WERI-Rb-1 (cell line): ENCODE data around the gene SNX9.
A peak's percentile ranks its signal among the peaks of the same experiment; 100 is the strongest.

Experiments
- DNase-seq: peaks from one replicate; pipeline ENCODE4 v3.0.0-alpha.2; 2020
- H3K27ac ChIP-seq: fragments of 250-450 bp; sonication (Bioruptor Pico); 2 replicates; pipeline ENCODE4 v1.5.1; 2020; ENCODE audit warnings: mild to moderate bottlenecking, moderate library complexity
- H3K27me3 ChIP-seq: fragments of 250-450 bp; sonication (Bioruptor Pico); 2 replicates; pipeline ENCODE4 v1.5.1; 2021; ENCODE audit warnings: mild to moderate bottlenecking, low read depth, moderate library complexity; ENCODE audit not compliant: insufficient read depth, severe bottlenecking
- H3K36me3 ChIP-seq: fragments of 250-450 bp; sonication (Bioruptor Pico); 2 replicates; pipeline ENCODE4 v1.5.1; 2020; ENCODE audit warnings: mild to moderate bottlenecking, moderate library complexity
- H3K4me3 ChIP-seq: 2 replicates; pipeline ENCODE4 v1.5.1; 2011; ENCODE audit warnings: low read depth, mild to moderate bottlenecking, control low read depth, low read length
- H3K9me3 ChIP-seq: fragments of 250-450 bp; sonication (Bioruptor Pico); 2 replicates; pipeline ENCODE4 v1.5.1; 2021; ENCODE audit warnings: mild to moderate bottlenecking, moderate library complexity; ENCODE audit not compliant: severe bottlenecking
- TF ChIP-seq, protein P1 (sequence below): IDR thresholded peaks from 2 replicates; pipeline ENCODE4 v1.5.1; 2011; ENCODE audit warnings: low read depth, mild to moderate bottlenecking, control low read depth, inconsistent platforms, low read length

SNX9 gene

DNA sequence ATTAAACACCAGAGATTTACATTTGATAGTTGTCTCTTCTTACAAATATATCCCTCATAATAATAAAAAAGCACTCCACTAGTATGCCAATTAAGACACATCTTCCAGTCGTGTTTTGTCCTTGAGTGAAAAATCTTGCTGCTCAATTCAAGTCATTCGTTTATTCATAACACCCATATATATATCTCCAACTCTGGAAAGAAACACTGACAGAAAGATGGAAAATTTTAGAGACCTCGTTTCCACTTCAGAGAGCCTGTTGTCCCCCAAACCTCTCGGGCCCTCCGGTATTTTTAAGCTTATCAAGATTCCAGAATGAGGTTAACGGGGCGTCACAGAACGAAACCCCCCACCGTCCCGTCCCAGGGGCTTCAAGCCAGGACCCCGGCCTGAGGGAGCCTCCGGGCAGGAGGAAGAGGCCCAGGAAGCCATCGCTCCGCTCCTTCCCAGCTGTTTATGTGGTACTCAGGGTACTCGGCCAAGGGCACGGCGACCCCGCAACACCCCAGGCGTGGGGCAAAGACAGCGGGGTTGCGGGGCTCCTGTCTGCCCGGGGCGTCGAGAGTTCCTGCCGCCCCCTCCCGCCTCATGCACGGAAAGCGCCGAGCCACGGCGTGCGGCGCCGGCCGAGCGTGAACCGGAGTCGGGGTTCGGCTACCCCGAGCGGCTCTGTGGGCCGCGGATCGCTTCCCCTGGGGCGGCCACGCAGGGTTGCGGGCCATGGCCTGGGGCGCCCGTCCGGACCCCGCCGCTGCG, 623 bp upstream of the SNX9 start:
- Histone ChIP-seq H3K4me3 (no peak overlapping the region), H3K27me3 (no peaks in the 10 kb centered on the region), H3K36me3 (no peaks in the 10 kb centered on the region; the same call in 1 of the 2 replicates), H3K9me3 (peaks cover 2% of the 10 kb centered on the region), H3K27ac (no peak overlapping the region)
- no peak for DNase-seq
- TF ChIP-seq, protein P1, sequence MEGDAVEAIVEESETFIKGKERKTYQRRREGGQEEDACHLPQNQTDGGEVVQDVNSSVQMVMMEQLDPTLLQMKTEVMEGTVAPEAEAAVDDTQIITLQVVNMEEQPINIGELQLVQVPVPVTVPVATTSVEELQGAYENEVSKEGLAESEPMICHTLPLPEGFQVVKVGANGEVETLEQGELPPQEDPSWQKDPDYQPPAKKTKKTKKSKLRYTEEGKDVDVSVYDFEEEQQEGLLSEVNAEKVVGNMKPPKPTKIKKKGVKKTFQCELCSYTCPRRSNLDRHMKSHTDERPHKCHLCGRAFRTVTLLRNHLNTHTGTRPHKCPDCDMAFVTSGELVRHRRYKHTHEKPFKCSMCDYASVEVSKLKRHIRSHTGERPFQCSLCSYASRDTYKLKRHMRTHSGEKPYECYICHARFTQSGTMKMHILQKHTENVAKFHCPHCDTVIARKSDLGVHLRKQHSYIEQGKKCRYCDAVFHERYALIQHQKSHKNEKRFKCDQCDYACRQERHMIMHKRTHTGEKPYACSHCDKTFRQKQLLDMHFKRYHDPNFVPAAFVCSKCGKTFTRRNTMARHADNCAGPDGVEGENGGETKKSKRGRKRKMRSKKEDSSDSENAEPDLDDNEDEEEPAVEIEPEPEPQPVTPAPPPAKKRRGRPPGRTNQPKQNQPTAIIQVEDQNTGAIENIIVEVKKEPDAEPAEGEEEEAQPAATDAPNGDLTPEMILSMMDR, result no peak

DNA sequence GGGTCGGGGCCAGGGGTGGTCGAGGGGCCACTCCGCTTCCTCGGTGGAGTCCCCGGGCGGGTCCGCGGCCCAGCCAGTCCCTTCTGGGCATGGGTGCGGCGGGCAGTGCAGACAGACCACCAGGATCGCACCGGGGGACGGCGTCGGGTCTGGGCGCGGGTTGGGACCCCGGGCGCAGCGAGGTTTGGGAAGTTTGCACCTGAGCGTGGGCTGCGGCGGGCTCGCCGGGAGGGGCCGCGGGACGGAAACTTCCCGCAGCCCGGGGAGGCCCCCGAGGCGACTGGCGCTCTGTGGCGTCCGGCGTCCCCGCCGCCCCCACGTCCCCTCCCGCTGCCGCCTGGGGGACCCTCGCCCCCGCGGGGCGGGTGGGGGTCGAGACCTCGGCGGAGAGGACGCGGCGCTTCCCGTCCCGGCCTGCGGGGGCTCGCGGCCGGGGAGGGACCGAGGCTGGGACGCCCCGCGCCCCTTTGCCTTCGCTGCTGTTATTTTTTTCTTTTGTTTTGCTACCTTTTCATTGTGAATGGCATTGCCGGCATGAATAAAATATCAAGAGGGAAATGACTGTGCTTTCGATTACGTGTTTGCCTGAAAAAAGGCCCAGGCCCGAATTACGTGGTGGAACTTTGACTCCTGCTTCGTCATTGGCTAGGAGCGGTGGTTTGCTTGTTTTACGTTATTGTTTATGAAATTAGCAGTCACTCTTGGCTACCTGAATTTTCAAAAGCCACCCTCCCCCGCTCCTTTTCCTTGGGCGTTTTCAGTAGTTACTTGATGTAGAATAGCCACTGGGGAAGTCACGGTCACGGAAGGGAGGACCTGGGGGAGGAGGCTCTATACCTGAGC, 703 bp downstream of the SNX9 start:
- TF ChIP-seq, protein P1, result no peak
- Histone ChIP-seq H3K27ac (peak overlapping the region; percentile 89), H3K4me3 (peak overlapping the region; percentile 98), H3K9me3 (no peaks in the 10 kb centered on the region), H3K27me3 (no peaks in the 10 kb centered on the region), H3K36me3 (no peaks in the 10 kb centered on the region; the same call in 1 of the 2 replicates)
- DNase-seq, result peak; percentile 18

DNA sequence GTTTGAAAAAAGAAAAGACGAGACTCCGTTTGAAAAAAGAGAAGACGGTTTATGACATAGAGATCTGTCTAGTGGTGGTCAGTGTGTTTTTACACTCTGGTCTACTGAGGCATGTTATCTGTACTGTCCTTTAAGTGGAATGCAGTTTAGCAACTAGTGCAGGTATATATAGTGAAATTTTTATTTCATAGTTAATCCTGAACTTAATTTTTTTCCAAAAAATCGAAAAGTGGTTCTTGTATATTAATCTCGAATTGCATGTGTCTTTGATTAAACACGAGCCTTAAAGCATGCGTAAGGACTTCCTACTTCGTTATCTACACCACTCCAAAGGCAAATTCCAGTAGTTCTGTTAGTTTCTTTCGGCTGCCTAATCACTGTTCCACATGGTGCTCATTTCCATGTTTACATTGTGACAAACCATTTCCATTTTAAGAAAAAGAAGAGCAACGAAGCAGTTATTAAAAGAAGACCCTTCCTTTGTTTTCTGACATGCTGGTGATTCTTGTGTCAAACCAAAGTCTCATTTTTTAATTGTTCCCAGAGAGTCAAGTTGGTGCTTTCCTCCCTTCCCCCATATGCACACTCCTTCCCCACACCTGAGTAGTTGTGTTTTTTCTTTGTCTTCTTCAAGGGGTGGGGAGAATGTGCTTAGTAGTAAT, 2.3 kb downstream of the SNX9 start:
- H3K27ac ChIP-seq, result no peak overlapping the region
- no peak overlapping the region for H3K4me3 ChIP-seq

DNA sequence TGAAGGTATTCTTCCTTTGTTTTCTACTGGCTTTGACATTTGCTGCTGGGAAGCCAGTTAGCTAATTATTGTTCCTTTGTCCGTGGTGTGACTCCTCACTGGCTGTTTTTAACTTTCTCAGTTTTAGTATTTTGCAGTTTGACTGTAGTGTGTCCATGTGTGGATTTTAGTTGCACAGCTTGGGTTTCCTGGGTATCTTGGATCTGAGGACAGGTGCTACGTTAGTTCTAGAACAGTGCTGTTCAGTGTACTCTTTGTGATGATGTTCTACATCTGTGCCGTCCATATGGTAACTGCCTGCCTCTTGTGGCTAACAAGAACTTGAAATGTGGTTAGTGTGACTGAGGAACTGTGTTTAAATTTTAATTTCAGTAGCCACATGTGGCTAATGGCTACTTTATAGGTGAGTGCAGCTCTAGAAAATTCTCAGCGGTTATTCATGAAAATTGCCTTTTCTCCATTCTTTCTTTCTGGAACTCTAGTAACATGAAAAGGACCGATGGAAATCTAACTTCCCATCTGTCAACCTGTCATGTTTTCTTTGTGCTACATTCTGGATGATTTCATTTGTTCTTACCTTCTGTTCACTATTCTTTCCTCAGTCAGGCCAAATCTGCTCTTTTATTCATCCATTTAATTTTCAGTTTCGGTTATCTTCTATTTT, 7.4 kb downstream of the SNX9 start:
- Histone ChIP-seq H3K9me3 (no peaks in the 10 kb centered on the region), H3K4me3 (no peak overlapping the region), H3K36me3 (no peaks in the 10 kb centered on the region; the same call in 1 of the 2 replicates), H3K27ac (peak overlapping the region; percentile 98), H3K27me3 (no peaks in the 10 kb centered on the region)
- TF ChIP-seq, protein P1, result no peak
- DNase-seq, result no peak

More for the DNA sequence above, 2.3 kb downstream of the SNX9 start:
- DNase-seq, result no peak
- H3K27me3 ChIP-seq, result no peaks in the 10 kb centered on the region
- TF ChIP-seq, protein P1, result no peak
- no peaks in the 10 kb centered on the region for H3K9me3 ChIP-seq
- no peaks in the 10 kb centered on the region; the same call in 1 of the 2 replicates for H3K36me3 ChIP-seq

DNA sequence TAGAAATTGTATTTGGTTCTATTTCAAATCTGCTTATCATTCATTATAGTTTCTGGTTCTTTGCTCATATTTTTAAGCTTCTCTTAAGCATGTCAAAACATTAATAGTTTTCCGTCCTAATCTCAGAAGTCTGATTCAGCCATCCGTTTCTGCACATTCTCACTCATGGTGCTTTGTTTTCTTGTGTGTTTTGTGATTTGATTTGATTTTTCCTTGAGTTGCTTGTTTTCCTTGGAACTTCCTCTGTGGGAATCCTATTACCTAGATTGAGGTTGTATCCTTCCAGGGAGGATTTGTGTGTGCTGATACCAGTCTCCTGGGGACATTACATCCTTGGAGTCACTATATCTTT, 7.9 kb downstream of the SNX9 start:
- Histone ChIP-seq H3K27ac (peak overlapping the region; percentile 98), H3K36me3 (no peaks in the 10 kb centered on the region; the same call in none of the 2 replicates), H3K9me3 (no peaks in the 10 kb centered on the region), H3K27me3 (no peaks in the 10 kb centered on the region), H3K4me3 (no peak overlapping the region)
- TF ChIP-seq, protein P1, result no peak
- no peak for DNase-seq
